H1 (cell line): ENCODE data around the gene FLNA. TPM values are rescaled to one million over a fixed set of nuclear protein-coding genes. Genes with fewer than 3 reads are reported as not detected.

ENCODE experiments used
- CTCF ChIA-PET: fragments of 300-600 bp; sonication (Branson Sonifier 250); formaldehyde crosslinking; loops from one replicate; lab custom pipeline; 2021; ENCODE audit not compliant: partially characterized antibody; lab: Charles Lee
- POLR2A ChIA-PET: fragments of 300-600 bp; sonication (Branson Sonifier 250); formaldehyde crosslinking; loops from one replicate; lab custom pipeline; 2021; ENCODE audit warnings: inconsistent platforms; ENCODE audit not compliant: partially characterized antibody; lab: Charles Lee
- DNase-seq, 2 experiments: peaks; one replicate each; pipeline versions ENCODE4 v3.0.0 to v3.0.0-alpha.2; 2010 to 2022; ENCODE audit warnings: low spot score in 2 of 2, low read depth in 1 of 2, mixed read lengths in 1 of 2
- FAIRE-seq: peaks from 2 replicates; lab custom pipeline; 2011; peaks lifted over from hg19 to GRCh38; lab: Jason Lieb, UNC
- H2AFZ ChIP-seq: 2 replicates; pipeline ENCODE4 v1.8.1; 2012; ENCODE audit warnings: low read length, inconsistent platforms
- H2AK5ac ChIP-seq: 2 replicates; pipeline ENCODE4 v1.6.1; 2013; ENCODE audit warnings: low read depth, low read length
- H2BK120ac ChIP-seq: replicated peaks from 2 replicates; pipeline ENCODE3; 2013; ENCODE audit warnings: low read depth, low read length, inconsistent platforms
- H2BK12ac ChIP-seq: 2 replicates; pipeline ENCODE4 v1.6.1; 2013; ENCODE audit warnings: low read depth, low read length
- H2BK15ac ChIP-seq: 2 replicates; pipeline ENCODE4 v1.6.1; 2013; ENCODE audit warnings: low read length
- H2BK20ac ChIP-seq: 2 replicates; pipeline ENCODE4 v1.6.1; 2013; ENCODE audit warnings: low read length
- H2BK5ac ChIP-seq: 2 replicates; pipeline ENCODE4 v1.6.1; 2013; ENCODE audit warnings: low read depth, low read length
- H3K14ac ChIP-seq: 2 replicates; pipeline ENCODE4 v1.6.1; 2013; ENCODE audit warnings: inconsistent platforms; ENCODE audit not compliant: insufficient read length
- H3K18ac ChIP-seq: 2 replicates; pipeline ENCODE4 v1.6.1; 2013; ENCODE audit warnings: low read length; ENCODE audit errors: extremely low read depth
- H3K23ac ChIP-seq: 2 replicates; pipeline ENCODE4 v1.6.1; 2013; ENCODE audit warnings: inconsistent platforms; ENCODE audit not compliant: insufficient read length
- H3K23me2 ChIP-seq: 2 replicates; pipeline ENCODE4 v1.6.1; 2013; ENCODE audit warnings: low read depth, low read length
- H3K27ac ChIP-seq: 2 replicates; pipeline ENCODE4 v1.6.1; 2011; ENCODE audit warnings: low read depth, low read length, inconsistent platforms
- H3K27me3 ChIP-seq, 4 experiments: replicated peaks in 1 of 4; 1 replicate in 1 of 4; 2 replicates in 3 of 4; pipeline versions ENCODE4 v1.6.1 to v1.8.1; 2011 to 2013; ENCODE audit warnings: low read length in 3 of 4, mild to moderate bottlenecking in 3 of 4, inconsistent platforms in 2 of 4, mixed read lengths in 2 of 4, moderate library complexity in 1 of 4; ENCODE audit not compliant: control insufficient read depth in 3 of 4, insufficient read depth in 3 of 4; ENCODE audit errors: extremely low read depth in 1 of 4
- H3K36me3 ChIP-seq, 4 experiments: 2 replicates each; pipeline versions ENCODE4 v1.6.1 to v1.8.1; 2011 to 2013; ENCODE audit warnings: mild to moderate bottlenecking in 4 of 4, low read length in 3 of 4, moderate library complexity in 2 of 4, control low read depth in 1 of 4, inconsistent platforms in 1 of 4; ENCODE audit not compliant: insufficient read depth in 4 of 4, control insufficient read depth in 2 of 4
- H3K4ac ChIP-seq: replicated peaks from 2 replicates; pipeline ENCODE3; 2013; ENCODE audit warnings: low read length, low read depth, mixed read lengths, inconsistent platforms; ENCODE audit not compliant: insufficient read length
- H3K4me1 ChIP-seq, 4 experiments: replicated peaks in 1 of 4; 1 replicate in 1 of 4; 2 replicates in 3 of 4; pipeline versions ENCODE4 v1.6.1 to v1.8.1; 2011 to 2013; ENCODE audit warnings: low read length in 3 of 4, inconsistent platforms in 2 of 4, mixed read lengths in 1 of 4; ENCODE audit not compliant: insufficient read depth in 4 of 4, control insufficient read depth in 3 of 4
- H3K4me2 ChIP-seq, 2 experiments: 2 replicates each; pipeline versions ENCODE4 v1.6.1 to v1.8.1; 2011 to 2013; ENCODE audit warnings: low read depth in 2 of 2, low read length in 2 of 2, control low read depth in 1 of 2, inconsistent platforms in 1 of 2, mild to moderate bottlenecking in 1 of 2; ENCODE audit not compliant: insufficient read depth in 1 of 2
- H3K4me3 ChIP-seq, 4 experiments: fragments of 200-600, 300-600 bp in 1 of 4; sonication (generic), shearing (Covaris generic), sonication (Bioruptor Twin) in 1 of 4; 2 replicates each; pipeline versions ENCODE4 v1.5.1 to v1.8.1; 2011 to 2016; ENCODE audit warnings: low read length in 4 of 4, low read depth in 3 of 4, control low read depth in 2 of 4, inconsistent platforms in 2 of 4, mild to moderate bottlenecking in 2 of 4, mixed read lengths in 1 of 4, moderate library complexity in 1 of 4; ENCODE audit not compliant: insufficient read depth in 2 of 4; ENCODE audit errors: extremely low read depth in 1 of 4
- H3K56ac ChIP-seq: replicated peaks from 2 replicates; pipeline ENCODE3; 2013; ENCODE audit warnings: low read depth, mild to moderate bottlenecking, mixed read lengths, low read length, inconsistent platforms; ENCODE audit not compliant: insufficient read length
- H3K79me1 ChIP-seq: 2 replicates; pipeline ENCODE4 v1.6.1; 2013; ENCODE audit warnings: low read depth, low read length, control low read depth
- H3K79me2 ChIP-seq, 2 experiments: 2 replicates each; pipeline versions ENCODE4 v1.6.1 to v1.8.1; 2012 to 2013; ENCODE audit warnings: low read length in 2 of 2, mild to moderate bottlenecking in 2 of 2, inconsistent platforms in 1 of 2; ENCODE audit not compliant: insufficient read depth in 2 of 2, control insufficient read depth in 1 of 2
- H3K9ac ChIP-seq, 4 experiments: replicated peaks in 1 of 4; 1 replicate in 1 of 4; 2 replicates in 3 of 4; pipeline versions ENCODE4 v1.6.1 to v1.8.1; 2011 to 2013; ENCODE audit warnings: low read depth in 3 of 4, low read length in 3 of 4, control low read depth in 2 of 4, mild to moderate bottlenecking in 2 of 4, moderate library complexity in 2 of 4, inconsistent platforms in 1 of 4; ENCODE audit errors: extremely low read depth in 1 of 4
- H3K9me3 ChIP-seq, 2 experiments: 2 replicates each; pipeline versions ENCODE4 v1.6.1 to v1.8.1; 2012 to 2013; ENCODE audit warnings: mild to moderate bottlenecking in 2 of 2, moderate library complexity in 2 of 2, control low read depth in 1 of 2, inconsistent platforms in 1 of 2, low read depth in 1 of 2, low read length in 1 of 2, mixed read lengths in 1 of 2; ENCODE audit not compliant: insufficient read depth in 2 of 2
- H4K20me1 ChIP-seq, 2 experiments: replicated peaks in 1 of 2; 2 replicates each; pipeline versions ENCODE3 to v1.8.1; 2011 to 2013; ENCODE audit warnings: inconsistent platforms in 2 of 2, low read length in 2 of 2, mild to moderate bottlenecking in 1 of 2; ENCODE audit not compliant: insufficient read depth in 2 of 2, control insufficient read depth in 1 of 2
- H4K5ac ChIP-seq: 2 replicates; pipeline ENCODE4 v1.6.1; 2013; ENCODE audit warnings: low read length, low read depth, mixed read lengths, inconsistent platforms; ENCODE audit not compliant: insufficient read length
- H4K8ac ChIP-seq: 2 replicates; pipeline ENCODE4 v1.8.0; 2013; ENCODE audit warnings: mild to moderate bottlenecking, moderate library complexity, low read length, inconsistent platforms; ENCODE audit not compliant: insufficient read depth; ENCODE audit errors: extremely low read depth
- H4K91ac ChIP-seq: replicated peaks from 2 replicates; pipeline ENCODE3; 2013; ENCODE audit warnings: low read length, mixed read lengths, inconsistent platforms; ENCODE audit not compliant: insufficient read length
- CBX8 ChIP-seq: fragments of 300-800, 300-1000 bp; sonication (generic); IDR thresholded peaks from 2 replicates; pipeline ENCODE4 v1.7.1; 2016; ENCODE audit warnings: low read depth, low read length, borderline replicate concordance
- CTCF ChIP-seq, 3 experiments: IDR thresholded peaks; 1 replicate in 2 of 3; 2 replicates in 1 of 3; pipeline versions ENCODE4 v1.5.1 to v1.6.1; 2011; ENCODE audit warnings: low read length in 3 of 3, mild to moderate bottlenecking in 3 of 3, inconsistent platforms in 2 of 3, low read depth in 1 of 3, moderate library complexity in 1 of 3; ENCODE audit not compliant: insufficient read depth in 1 of 3; ENCODE audit errors: control extremely low read depth in 1 of 3
- EZH2 ChIP-seq: fragments of 200-600 bp; sonication (generic); IDR thresholded peaks from 2 replicates; pipeline ENCODE4 v1.7.1; 2012; ENCODE audit warnings: low read depth, mild to moderate bottlenecking, moderate library complexity, low read length, inconsistent platforms; ENCODE audit not compliant: severe bottlenecking
- SAP30 ChIP-seq: fragments of 300-600 bp; sonication (generic); IDR thresholded peaks from 2 replicates; pipeline ENCODE4 v1.7.1; 2012; ENCODE audit warnings: low read length, moderate library complexity, mild to moderate bottlenecking, inconsistent platforms; ENCODE audit not compliant: insufficient read depth, insufficient replicate concordance
- SP2 ChIP-seq: IDR thresholded peaks from 2 replicates; pipeline ENCODE4 v1.6.1; 2012; ENCODE audit warnings: mild to moderate bottlenecking, low read length, inconsistent platforms
- TAF1 ChIP-seq: IDR thresholded peaks from 2 replicates; pipeline ENCODE4 v1.6.1; 2011; ENCODE audit warnings: mild to moderate bottlenecking, low read depth, low read length
- WGBS, 2 experiments: shearing (Covaris generic) in 1 of 2; methylation state at CpG; one replicate each; pipeline versions ENCODE4 v1.1.6 to v1.1.7; 2013 to 2015; ENCODE audit warnings: low lambda C conversion rate in 2 of 2, mixed read lengths in 2 of 2, inconsistent platforms in 1 of 2, low coverage in 1 of 2, missing lambda C conversion rate in 1 of 2; ENCODE audit not compliant: insufficient replicate concordance in 2 of 2, insufficient coverage in 1 of 2, insufficient read length in 1 of 2; ENCODE audit errors: extremely low coverage in 1 of 2, missing lambda C conversion rate in 1 of 2; 5-methylcytosine and 5-hydroxymethylcytosine counted together
- polyA plus RNA-seq, 7 experiments: library from polyadenylated mRNA; depleted of rRNA in 3 of 7; stranded (reverse) in 5 of 7; unstranded in 2 of 7; fragments of >200 nt in 5 of 7; fragments of 200-250 nt in 2 of 7; gene quantifications; 1 replicate in 5 of 7; 2 replicates in 1 of 7; 4 replicates in 1 of 7; pipeline versions ENCODE4 v1.2.1 to v1.2.3, GENCODE V29; 2011 to 2013; ENCODE audit warnings: missing spikeins in 2 of 7, mixed read lengths in 2 of 7
- total RNA-seq: library from RNA; stranded (reverse); fragmentation: NEBNext Ultra II Directional; extraction: Animal tissue kit (Norgen Biotek cat#: 25700); gene quantifications from 2 replicates; pipeline ENCODE4 v1.2.1, GENCODE V29; 2021

The FLNA gene
- total and polyA plus RNA-seq, 2 of the 8 experiments (the other 6 are each of a cell fraction or from before 2014, with no cell fraction given), result 315 to 925 TPM

- H3K79me1 ChIP-seq, result no peaks in the 10 kb centered on the region
- TF ChIP-seq SP2 (no peak), CBX8 (no peak), TAF1 (no peak), SAP30 (no peak), CTCF (IDR thresholded peaks at IDR 0.05; ENCODE audit: control extremely low read depth in 1 of 3, insufficient read depth in 1 of 3, low read depth in 1 of 3, low read length in 3 of 3) (no peak), EZH2 (no peak)
Observed at GRCh38 chrX:154305541-154306205, 68.8 kb downstream of the FLNA start.

More at GRCh38 chrX:154305541-154306205, 68.8 kb downstream of the FLNA start:
- H3K9ac ChIP-seq, result no peak overlapping the region
- CTCF ChIA-PET, result interaction anchor here (0.6 to 0.8 kb wide), 2 partner anchors 10 to 12 kb away, joined by 3 read pairs; no protein-coding TSS in a partner anchor
- no peak overlapping the region for H3K4ac ChIP-seq
- H3K27ac ChIP-seq, result no peak overlapping the region
- no peak overlapping the region for H3K23ac ChIP-seq
- H4K5ac ChIP-seq, result no peak overlapping the region
- H4K91ac ChIP-seq, result no peak overlapping the region
- no peak overlapping the region for H3K4me2 ChIP-seq
- no peak overlapping the region for H2BK5ac ChIP-seq
- DNase-seq (no peak), FAIRE-seq (peak; percentile 36)
- no peak overlapping the region for H3K56ac ChIP-seq
- no peak overlapping the region for H2BK12ac ChIP-seq
- H4K8ac ChIP-seq, result no peak overlapping the region
- no peak overlapping the region for H3K4me3 ChIP-seq
- H3K23me2 ChIP-seq, result no peaks in the 10 kb centered on the region
- no peak overlapping the region for H2BK20ac ChIP-seq
- H2BK15ac ChIP-seq, result no peak overlapping the region
- H3K79me2 ChIP-seq, result no peaks in the 10 kb centered on the region
- no peaks in the 10 kb centered on the region for H3K36me3 ChIP-seq
- H2AK5ac ChIP-seq, result no peak overlapping the region
- H2AFZ ChIP-seq, result no peak overlapping the region
- no peak overlapping the region for H3K14ac ChIP-seq
- no peaks in the 10 kb centered on the region for H3K27me3 ChIP-seq
- H4K20me1 ChIP-seq, result no peaks in the 10 kb centered on the region
- no peak overlapping the region for H2BK120ac ChIP-seq
- no peaks in the 10 kb centered on the region for H3K9me3 ChIP-seq
- POLR2A ChIA-PET, result no interaction called here
- WGBS, 2 experiments, result 96% methylated on average over 10 of the region's 11 CpGs; no CpG with 5 or more reads in 1 of the 2 experiments
- peaks cover 0 to 3% (median 0%) of the 10 kb centered on the region in 4 experiments; a peak in 1 of 7 replicates for H3K4me1 ChIP-seq
- no peak overlapping the region for H3K18ac ChIP-seq
